Measurements from ENCODE around the gene SND1.

SND1 gene

GRCh38 chr7:128030654-128031611, 378.9 kb downstream of the SND1 start, which contains the start of gene LRRC4:
Gene LRRC4 (minus strand): TSS chr7:128031437. CDS start chr7:128030640, 797 bp downstream.
- peak; percentile 48 for DNase-seq

DNA sequence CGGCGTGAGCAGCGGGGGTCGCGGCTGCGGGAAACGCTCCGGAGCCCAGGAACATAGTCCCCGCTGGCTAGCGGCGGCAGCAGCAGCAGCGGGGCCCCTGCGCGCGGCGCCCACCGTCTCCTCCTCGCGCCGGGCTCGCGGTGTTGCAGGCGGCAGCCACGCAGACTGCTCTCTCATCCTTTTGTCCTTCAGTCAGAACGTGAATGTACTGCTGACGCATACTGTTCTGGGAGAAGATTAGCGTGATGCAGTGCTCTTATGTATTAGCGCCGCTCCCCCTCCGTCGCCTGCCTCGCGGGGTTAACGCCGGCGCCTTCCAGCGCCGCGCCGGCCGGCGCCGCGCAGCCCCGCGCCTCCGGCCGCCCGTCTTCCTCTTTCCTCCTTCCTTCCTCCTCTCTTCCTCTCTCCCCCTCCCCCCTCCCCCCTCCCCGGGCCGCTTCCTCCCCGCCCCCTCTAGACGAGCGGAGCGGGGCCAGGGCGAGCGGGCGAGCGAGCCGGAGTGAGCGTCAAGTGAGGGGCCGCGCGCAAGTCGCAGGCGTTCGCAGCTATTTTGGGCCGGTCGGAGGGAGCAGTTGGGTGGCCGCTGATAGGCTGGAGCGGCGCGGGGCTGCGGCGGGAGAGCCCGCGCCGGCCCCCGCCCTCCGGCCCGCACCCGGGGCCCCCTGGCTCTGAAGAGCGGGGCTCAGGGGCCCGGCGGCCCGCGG, 380.1 kb downstream of the SND1 start:
- peak; percentile 69 for DNase-seq

- DNase-seq = no peak
Measured at GRCh38 chr7:128032605-128033235, 380.7 kb downstream of the SND1 start.

DNA sequence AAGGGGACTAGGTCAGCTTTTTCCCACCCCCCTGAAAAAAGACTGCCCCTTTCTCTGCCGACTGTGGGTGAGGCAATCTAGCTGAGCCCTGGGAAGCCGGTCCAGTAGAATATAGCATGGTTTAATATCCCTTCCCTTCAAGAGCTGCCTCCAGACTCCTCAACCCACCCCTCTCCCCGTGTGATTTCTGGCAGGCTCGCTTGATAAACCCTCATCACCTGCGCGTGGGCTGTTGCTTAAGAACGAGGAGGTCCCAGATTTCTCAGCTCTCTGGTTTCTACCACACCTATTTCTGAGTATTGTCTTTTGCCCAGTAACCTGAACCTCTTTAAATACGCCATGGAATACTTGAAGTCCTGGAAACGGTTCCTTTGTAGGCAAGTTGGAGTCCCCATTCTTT, 381.3 kb downstream of the SND1 start:
- DNase-seq = no peak

DNA sequence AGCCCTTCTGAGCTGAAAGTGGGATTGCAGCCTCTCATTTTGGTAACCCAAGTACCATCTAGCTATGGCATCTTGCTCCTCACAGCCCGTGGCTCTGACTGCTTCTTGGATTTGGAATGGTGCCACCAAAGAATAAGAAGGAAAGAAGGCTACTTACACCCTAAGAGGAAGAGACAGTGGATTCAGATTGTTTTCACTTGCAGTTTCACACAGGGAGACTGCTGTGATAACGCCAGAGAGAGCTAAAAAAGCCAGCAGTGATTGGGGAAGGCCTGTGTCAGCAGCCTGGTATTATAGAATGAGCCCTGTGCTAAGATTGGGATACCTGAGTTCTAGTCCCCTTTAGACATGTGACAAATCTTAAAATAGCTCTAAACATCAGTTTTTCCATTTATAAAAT, 382.8 kb downstream of the SND1 start:
- no peak for DNase-seq

- DNase-seq = peak; percentile 33
Measured at GRCh38 chr7:128035712-128036111, 383.7 kb downstream of the SND1 start.

DNA sequence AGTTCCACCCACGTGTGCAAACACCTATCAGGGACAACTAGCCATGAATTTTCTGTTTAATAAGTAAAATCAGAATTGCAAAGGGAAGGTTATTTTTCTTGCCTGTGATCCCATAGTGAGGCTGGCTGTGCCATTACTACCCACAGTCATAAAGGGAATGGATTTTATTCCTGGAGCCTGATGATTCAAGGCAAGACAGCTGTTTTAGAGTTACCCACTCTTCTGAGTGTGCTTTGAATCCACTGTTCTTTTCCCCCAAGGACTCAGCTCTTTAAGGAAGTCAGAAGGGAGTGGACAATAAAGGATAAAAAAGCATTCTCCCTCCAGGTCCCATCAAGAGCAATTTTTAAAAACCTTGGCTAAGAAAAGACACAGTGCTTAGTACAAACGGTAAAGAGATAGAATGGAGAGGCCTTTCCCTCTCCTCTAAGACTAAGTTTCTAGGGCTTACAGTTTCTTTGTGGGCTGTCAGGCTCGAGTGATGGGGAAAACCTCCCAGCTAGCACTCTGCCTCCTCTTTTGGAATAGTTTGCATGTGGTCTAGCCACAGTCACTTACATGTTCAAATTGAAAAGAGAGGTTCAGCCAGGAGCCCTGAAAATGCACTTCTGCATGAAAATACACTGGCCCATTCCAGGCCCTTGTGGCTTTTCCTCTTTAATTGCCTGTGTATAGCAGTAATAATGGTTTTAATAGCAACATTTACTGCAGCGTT, 384.4 kb downstream of the SND1 start:
- no peak for DNase-seq

DNA sequence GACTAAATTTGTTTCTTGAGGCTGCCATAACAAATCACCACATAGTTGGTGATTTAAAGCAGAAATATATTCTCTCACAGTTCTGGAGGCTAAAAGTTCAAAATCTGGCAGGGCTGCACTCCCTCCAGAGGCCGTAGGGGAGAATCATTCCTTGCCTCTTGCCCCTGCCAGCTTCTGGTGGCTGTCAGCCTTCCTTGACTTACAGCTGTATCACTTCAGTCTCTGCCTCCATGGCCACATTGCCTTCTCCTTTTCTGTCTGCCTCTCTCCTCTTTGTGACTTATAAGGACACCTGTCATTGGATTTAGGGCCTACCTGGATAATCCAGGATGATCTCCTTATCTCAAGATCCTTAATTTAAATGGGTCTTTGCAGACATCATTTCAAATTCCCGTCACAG, 385.1 kb downstream of the SND1 start:
- no peak for DNase-seq

- DNase-seq = no peak
Measured at GRCh38 chr7:128037880-128038619, 386.1 kb downstream of the SND1 start.

DNA sequence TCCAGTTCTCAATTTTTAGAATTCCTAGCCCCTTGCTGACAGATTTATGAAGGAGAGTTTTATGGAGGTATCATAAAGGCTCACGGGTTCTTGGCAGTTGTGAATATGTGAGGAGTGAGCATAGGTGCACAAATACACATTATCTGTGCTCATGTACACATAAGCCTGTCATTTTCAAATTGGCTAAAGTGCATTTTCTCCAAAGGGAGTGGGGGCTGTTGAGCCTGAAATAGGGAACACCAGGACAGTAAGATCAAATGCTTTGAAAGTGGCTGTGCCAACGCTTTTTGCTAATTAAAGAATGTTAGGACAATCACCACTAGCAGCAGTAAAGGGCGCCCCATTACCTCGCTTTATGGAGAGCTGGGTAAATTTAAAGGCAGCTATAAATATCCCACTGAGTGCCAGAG, 387.6 kb downstream of the SND1 start:
- DNase-seq = no peak

- no peak for DNase-seq
Measured at GRCh38 chr7:128040205-128040604, 388.2 kb downstream of the SND1 start.

- DNase-seq = no peak
Measured at GRCh38 chr7:128041203-128041602, 389.2 kb downstream of the SND1 start.

DNA sequence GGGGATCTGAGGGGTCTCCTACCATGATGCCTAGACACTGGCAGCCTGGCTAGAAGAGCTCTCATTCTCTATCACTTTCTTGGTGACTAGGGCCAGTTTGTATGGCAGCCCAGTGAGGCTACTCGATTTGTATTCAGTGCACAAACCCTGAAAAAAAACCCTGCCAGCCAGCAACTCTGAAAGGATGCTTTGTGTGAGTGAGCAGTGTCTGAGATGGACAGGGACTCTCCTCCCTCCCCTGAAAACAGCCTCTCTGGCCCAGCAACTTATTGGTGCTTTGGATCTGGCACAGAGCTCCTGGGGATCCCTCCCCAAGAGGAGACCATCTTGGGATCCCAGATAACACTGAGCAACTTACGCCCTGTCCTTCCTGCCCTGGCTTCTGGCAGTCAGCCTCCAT, 390.0 kb downstream of the SND1 start:
- DNase-seq = no peak

DNA sequence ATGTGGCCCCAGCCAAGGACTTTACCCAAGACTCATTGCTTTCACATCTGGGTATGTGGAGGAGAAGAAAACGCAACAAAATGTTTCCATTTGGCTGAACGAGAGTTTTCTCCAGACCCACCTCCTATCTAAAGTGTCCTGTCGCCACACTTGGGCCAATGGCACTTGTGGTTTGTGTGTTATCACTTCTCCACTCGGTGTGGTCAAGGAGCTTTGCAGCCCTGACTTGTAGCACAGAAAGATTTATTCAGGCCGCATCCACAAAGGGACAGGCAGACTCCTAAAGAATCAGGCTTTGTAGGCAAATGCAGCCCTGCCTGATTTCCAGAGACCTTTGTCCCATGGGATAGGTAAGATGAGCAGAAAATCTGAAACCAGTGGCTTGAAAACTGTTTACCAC, 392.1 kb downstream of the SND1 start:
- no peak for DNase-seq

DNA sequence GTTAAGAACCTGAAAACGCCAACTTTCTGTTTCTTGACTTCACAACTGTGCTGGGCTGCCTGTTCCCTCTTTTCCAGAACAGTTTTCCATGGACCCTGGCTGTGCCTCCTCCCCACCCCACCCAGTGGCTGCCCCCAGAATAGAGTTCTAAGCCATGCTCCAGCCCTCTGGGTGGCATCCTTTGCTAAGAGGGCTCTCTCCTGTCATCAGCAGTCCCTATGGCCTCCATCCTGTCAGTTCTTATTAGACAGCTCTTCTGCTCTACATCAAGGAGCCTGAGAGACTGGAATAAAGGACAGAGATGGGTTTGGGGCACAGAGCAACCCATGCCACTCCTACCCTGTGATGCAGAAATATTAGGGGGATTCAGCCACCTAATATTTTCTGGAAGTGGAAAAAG, 393.2 kb downstream of the SND1 start:
- DNase-seq = no peak

DNA sequence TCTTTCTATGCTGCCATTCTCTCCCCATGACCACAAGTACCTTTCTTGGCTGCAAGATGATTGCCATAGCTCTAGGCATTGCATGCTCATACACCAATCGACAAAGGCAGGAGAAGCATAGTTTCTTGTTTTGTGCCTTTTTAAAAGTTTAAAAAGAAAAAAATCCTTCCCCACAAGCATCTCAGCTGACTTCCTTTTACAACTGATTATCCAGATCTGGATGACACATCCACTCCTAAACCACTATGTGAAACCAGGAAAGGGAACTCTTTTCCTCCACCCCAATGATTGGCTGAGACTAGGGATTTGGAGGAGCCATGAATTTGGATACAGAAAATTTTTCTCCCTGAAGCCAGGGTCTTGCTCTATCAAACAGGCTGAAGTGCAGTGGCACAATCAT, 393.8 kb downstream of the SND1 start:
- DNase-seq = no peak

DNA sequence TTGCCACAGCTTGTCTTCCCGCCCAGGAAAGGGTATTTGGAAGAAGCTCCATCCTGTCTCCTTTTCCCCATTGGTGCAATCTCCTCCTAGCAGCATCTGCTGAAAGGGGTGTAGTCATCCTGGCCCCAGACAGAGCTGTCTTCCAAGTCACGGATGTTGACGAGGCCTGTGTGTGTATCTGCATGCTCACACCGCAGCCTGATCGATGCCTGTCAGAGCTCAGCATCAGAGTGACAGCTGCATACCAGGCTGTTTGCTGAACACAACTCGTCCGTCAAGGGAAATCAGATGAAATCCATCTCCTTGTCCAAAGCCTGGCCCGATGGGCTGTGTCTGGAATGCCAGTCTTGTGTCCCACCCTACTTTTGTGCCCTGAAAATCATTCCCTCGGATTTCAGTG, 400.4 kb downstream of the SND1 start:
- no peak for DNase-seq

- DNase-seq = peak; percentile 86
Measured at GRCh38 chr7:128053023-128053422, 401.0 kb downstream of the SND1 start.

- no peak for DNase-seq
Measured at GRCh38 chr7:128053991-128054390, 402.0 kb downstream of the SND1 start.

- DNase-seq = no peak
Measured at GRCh38 chr7:128054511-128054910, 402.5 kb downstream of the SND1 start.

DNA sequence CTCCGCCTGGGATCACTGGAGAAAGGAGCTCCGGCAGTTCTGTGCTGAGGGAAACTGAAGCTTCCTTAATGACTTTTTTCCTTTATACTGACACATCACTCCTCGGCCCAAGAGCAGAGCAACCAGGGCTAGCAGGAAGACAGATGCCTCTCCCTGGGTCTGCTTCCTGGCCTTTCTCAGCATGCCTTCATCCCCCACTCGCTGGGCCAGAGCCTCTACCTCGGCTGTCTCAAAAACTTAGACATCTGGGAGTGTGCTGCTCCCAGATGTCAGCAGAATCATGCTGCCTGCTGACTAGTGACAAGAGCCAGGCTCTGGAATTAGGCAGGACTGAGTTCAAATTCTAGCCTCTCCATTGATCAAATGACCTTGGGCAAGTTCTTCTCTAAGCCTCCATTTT, 403.6 kb downstream of the SND1 start:
- DNase-seq = no peak

DNA sequence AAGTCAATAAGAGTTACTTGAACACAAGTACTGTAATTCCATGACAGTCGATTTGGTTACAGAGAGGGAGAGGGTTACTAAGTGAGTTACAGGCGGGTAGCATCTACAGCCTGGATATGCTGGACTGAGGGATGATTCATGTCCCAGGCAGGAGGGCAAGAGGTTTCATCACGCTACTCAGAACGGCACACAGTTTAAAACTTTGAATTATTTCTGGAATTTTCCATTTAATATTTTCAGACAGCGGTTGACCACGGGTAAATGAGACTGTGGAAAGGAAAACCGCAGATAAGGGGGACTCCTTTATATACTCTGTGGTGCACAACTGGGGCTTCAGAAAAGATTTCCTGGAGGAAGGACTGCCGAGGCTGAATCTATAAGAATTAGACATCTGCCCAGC, 404.9 kb downstream of the SND1 start:
- no peak for DNase-seq

All from NCI-H1092 (cell line).